Nephron (organoid): ENCODE data around the gene LCN9.

ENCODE experiments used
- H3K27ac Mint-ChIP-seq, 3 experiments: 2 replicates each; pipeline ENCODE4 v1.8.0; 2020; ENCODE audit warnings: mixed read lengths in 3 of 3, mild to moderate bottlenecking in 2 of 3, moderate library complexity in 1 of 3
- H3K27me3 Mint-ChIP-seq: 2 replicates; pipeline ENCODE4 v1.8.0; 2021; ENCODE audit warnings: low read depth, mild to moderate bottlenecking, moderate library complexity, mixed read lengths
- H3K36me3 Mint-ChIP-seq: 2 replicates; pipeline ENCODE4 v1.8.0; 2020; ENCODE audit warnings: low read depth, mixed read lengths
- H3K4me1 Mint-ChIP-seq: 2 replicates; pipeline ENCODE4 v1.8.0; 2020; ENCODE audit warnings: mixed read lengths
- H3K4me3 Mint-ChIP-seq, 3 experiments: 2 replicates each; pipeline ENCODE4 v1.8.0; 2020; ENCODE audit warnings: mild to moderate bottlenecking in 3 of 3, mixed read lengths in 3 of 3, moderate library complexity in 2 of 3
- H3K9me3 Mint-ChIP-seq: 2 replicates; pipeline ENCODE4 v1.8.0; 2020; ENCODE audit warnings: mixed read lengths
- CTCF ChIP-seq, 3 experiments: fragments of 200-600 bp; sonication (generic); IDR thresholded peaks; one replicate each; pipeline ENCODE4 v1.5.0; 2021; ENCODE audit warnings: antibody characterized with exemption in 3 of 3; ENCODE audit not compliant: unreplicated experiment in 3 of 3

LCN9 gene

GRCh38 chr9:135616619-135617537 lies 46.2 kb upstream of the LCN9 start:
- no peaks in the 10 kb centered on the region for H3K4me1 Mint-ChIP-seq
- H3K36me3 Mint-ChIP-seq, result no peaks in the 10 kb centered on the region
- H3K27ac Mint-ChIP-seq, result no peak overlapping the region
- no peak for TF ChIP-seq CTCF (IDR thresholded peaks at IDR 0.05; ENCODE audit: unreplicated experiment in 3 of 3)
- no peak overlapping the region for H3K4me3 Mint-ChIP-seq
- peaks cover 9% of the 10 kb centered on the region for H3K27me3 Mint-ChIP-seq
- H3K9me3 Mint-ChIP-seq, result no peaks in the 10 kb centered on the region

GRCh38 chr9:135617538-135617900 lies 45.6 kb upstream of the LCN9 start:
- H3K36me3 Mint-ChIP-seq, result no peaks in the 10 kb centered on the region
- no peak overlapping the region for H3K27ac Mint-ChIP-seq
- H3K27me3 Mint-ChIP-seq, result peaks cover 6% of the 10 kb centered on the region
- H3K4me1 Mint-ChIP-seq, result no peaks in the 10 kb centered on the region
- TF ChIP-seq CTCF (IDR thresholded peaks at IDR 0.05; ENCODE audit: unreplicated experiment in 3 of 3), result no peak
- H3K4me3 Mint-ChIP-seq, result no peak overlapping the region
- H3K9me3 Mint-ChIP-seq, result no peaks in the 10 kb centered on the region

- no peaks in the 10 kb centered on the region for H3K9me3 Mint-ChIP-seq
- H3K4me1 Mint-ChIP-seq, result no peaks in the 10 kb centered on the region
- no peak for TF ChIP-seq CTCF (IDR thresholded peaks at IDR 0.05; ENCODE audit: unreplicated experiment in 3 of 3)
- H3K27ac Mint-ChIP-seq, result no peak overlapping the region
- H3K36me3 Mint-ChIP-seq, result no peaks in the 10 kb centered on the region
- no peak overlapping the region for H3K4me3 Mint-ChIP-seq
- H3K27me3 Mint-ChIP-seq, result peaks cover 9% of the 10 kb centered on the region
Measured at GRCh38 chr9:135617991-135618411, 45.1 kb upstream of the LCN9 start.

- TF ChIP-seq CTCF (IDR thresholded peaks at IDR 0.05; ENCODE audit: unreplicated experiment in 3 of 3), result no peak
- Mint-ChIP-seq H3K4me3 (no peak overlapping the region), H3K4me1 (no peaks in the 10 kb centered on the region), H3K36me3 (no peaks in the 10 kb centered on the region), H3K9me3 (no peaks in the 10 kb centered on the region), H3K27me3 (peaks cover 9% of the 10 kb centered on the region), H3K27ac (no peak overlapping the region)
Measured at GRCh38 chr9:135618866-135619598, 44.1 kb upstream of the LCN9 start.

- Mint-ChIP-seq H3K4me3 (no peak overlapping the region), H3K27ac (no peak overlapping the region), H3K27me3 (peaks cover 9% of the 10 kb centered on the region), H3K9me3 (no peaks in the 10 kb centered on the region), H3K36me3 (no peaks in the 10 kb centered on the region), H3K4me1 (no peaks in the 10 kb centered on the region)
- no peak for TF ChIP-seq CTCF (IDR thresholded peaks at IDR 0.05; ENCODE audit: unreplicated experiment in 3 of 3)
Measured at GRCh38 chr9:135619599-135619886, 43.6 kb upstream of the LCN9 start.
